Uterus (tissue), 4 donors: ENCODE data around the gene ACTL6B. TPM values are rescaled to one million over a fixed set of nuclear protein-coding genes. Genes with fewer than 3 reads are reported as not detected.

Experiments
- DNase-seq, 2 donors: peaks; one replicate each; pipeline ENCODE4 v3.0.0-alpha.2; 2019 to 2020
- H3K27ac ChIP-seq, 2 donors: fragments of 200-600 bp; sonication (generic); 1 replicate in 1 of 2; 2 replicates in 1 of 2; pipeline ENCODE4 v1.5.1; 2016 to 2018
- H3K27me3 ChIP-seq, 2 donors: fragments of 200-600 bp; sonication (generic); one replicate each; pipeline ENCODE4 v1.5.1; 2018 to 2019; ENCODE audit warnings: control low read depth in 1 of 2
- H3K36me3 ChIP-seq, 2 donors: fragments of 200-600 bp; sonication (generic); one replicate each; pipeline ENCODE4 v1.5.1; 2019; ENCODE audit warnings: control low read depth in 1 of 2
- H3K4me1 ChIP-seq, 2 donors: fragments of 200-600 bp; sonication (generic); one replicate each; pipeline ENCODE4 v1.5.1; 2018 to 2019; ENCODE audit warnings: control low read depth in 1 of 2
- H3K4me3 ChIP-seq, 2 donors: fragments of 200-600 bp; sonication (generic); 1 replicate in 1 of 2; 2 replicates in 1 of 2; pipeline ENCODE4 v1.5.1; 2018 to 2019; ENCODE audit warnings: mild to moderate bottlenecking in 1 of 2
- H3K9me3 ChIP-seq, 2 donors: fragments of 200-600 bp; sonication (generic); one replicate each; pipeline ENCODE4 v1.5.1; 2019; ENCODE audit warnings: control low read depth in 1 of 2
- POLR2A ChIP-seq, 2 donors: fragments of 450-650 bp; IDR thresholded peaks; one replicate each; pipeline ENCODE4 v1.6.1; 2016; ENCODE audit warnings: antibody characterized with exemption in 2 of 2, mild to moderate bottlenecking in 1 of 2, moderate library complexity in 1 of 2
- intact Hi-C: fragments of 100-400 bp; cut with DNase I; formaldehyde crosslinking; loops from one replicate; pipeline ENCODE4 v1.15.1; 2023; ENCODE audit warnings: low total_unique reads
- total RNA-seq, 4 donors: library from RNA; depleted of rRNA in 3 of 4; stranded (reverse); fragments of >200 nt in 3 of 4; gene quantifications; one replicate each; pipeline versions ENCODE4 v1.1.0 to v1.2.4, GENCODE V29; 2014 to 2023
- TF ChIP-seq, protein P1 (sequence below), 4 experiments: fragments of 200-600 bp in 2 of 4; fragments of 450-650 bp in 2 of 4; sonication (generic) in 2 of 4; IDR thresholded peaks; one replicate each; pipeline ENCODE4 v1.5.1; 2016 to 2019; ENCODE audit warnings: antibody characterized with exemption in 4 of 4, mild to moderate bottlenecking in 2 of 4, moderate library complexity in 1 of 4
- donor health status: DM: yes; HTN: yes; CAD: no.

Gene ACTL6B
- total RNA-seq, 4 donors from 2014 or later: not detected

DNA sequence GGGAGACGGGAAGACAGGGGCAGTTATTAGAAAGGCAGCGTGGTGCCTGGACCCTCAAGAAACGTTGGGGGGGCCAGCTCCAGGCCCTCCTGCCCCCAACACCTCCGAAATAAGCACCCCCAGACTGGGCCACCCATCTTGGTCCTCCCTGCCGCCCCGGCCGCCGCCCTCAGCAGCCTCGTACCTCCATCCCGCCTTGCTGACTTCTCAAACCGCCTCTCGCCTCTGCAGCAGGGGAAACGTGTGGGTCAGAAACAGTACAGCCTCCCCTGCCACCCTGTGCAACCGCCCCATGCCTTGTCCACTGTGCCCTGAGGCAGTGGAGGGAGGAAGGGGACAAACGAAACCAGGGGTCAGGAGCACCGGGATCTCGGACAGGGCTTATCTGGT lies 30.6 kb upstream of the ACTL6B start:
- Histone ChIP-seq H3K4me3 (no peak overlapping the region), H3K27me3 (no peaks in the 10 kb centered on the region), H3K36me3 (no peaks in the 10 kb centered on the region), H3K9me3 (no peaks in the 10 kb centered on the region), H3K27ac (peak overlapping the region; percentile 19 to 45), H3K4me1 (peaks cover 12 to 28% of the 10 kb centered on the region in 2 donors)
- TF ChIP-seq, protein P1, sequence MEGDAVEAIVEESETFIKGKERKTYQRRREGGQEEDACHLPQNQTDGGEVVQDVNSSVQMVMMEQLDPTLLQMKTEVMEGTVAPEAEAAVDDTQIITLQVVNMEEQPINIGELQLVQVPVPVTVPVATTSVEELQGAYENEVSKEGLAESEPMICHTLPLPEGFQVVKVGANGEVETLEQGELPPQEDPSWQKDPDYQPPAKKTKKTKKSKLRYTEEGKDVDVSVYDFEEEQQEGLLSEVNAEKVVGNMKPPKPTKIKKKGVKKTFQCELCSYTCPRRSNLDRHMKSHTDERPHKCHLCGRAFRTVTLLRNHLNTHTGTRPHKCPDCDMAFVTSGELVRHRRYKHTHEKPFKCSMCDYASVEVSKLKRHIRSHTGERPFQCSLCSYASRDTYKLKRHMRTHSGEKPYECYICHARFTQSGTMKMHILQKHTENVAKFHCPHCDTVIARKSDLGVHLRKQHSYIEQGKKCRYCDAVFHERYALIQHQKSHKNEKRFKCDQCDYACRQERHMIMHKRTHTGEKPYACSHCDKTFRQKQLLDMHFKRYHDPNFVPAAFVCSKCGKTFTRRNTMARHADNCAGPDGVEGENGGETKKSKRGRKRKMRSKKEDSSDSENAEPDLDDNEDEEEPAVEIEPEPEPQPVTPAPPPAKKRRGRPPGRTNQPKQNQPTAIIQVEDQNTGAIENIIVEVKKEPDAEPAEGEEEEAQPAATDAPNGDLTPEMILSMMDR (IDR thresholded peaks at IDR 0.05): no peak
- TF ChIP-seq POLR2A (IDR thresholded peaks at IDR 0.05): no peak
- DNase-seq: no peak
- intact Hi-C loops: loop anchor here (10.0 kb wide), 2 partner anchors 122 to 222 kb away; partner anchors contain the start of gene SPACDR

DNA sequence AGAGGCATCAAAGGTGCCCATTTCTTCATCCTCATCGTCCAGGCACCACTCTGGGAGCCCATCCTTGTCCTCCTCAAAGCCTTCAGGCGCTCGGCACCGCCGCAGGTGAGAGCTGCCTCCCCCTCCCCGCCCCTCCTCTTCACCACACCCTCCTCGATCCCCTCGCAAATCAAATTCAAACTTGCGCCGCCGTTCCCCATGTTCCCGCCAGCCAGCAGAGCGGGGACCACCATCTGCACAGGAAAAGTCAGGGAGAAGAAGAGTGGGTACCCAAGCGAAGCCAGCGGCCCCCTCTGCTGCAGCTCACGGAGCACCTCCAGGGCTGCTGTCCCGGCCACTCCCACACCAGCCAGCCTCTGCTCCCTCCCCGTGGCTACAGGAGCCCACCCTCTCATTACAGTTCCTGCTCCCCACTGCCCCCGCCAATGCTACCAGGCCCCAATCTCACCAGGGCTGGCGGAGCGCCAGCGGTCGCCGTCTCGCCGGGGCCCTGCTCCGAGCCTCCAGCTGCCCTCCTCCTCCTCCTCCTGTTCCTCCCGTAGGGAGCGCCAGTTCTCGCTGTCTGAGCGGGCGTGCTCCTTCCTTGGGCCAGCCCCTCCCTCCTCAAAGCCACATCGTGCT lies 30.1 kb upstream of the ACTL6B start:
- Histone ChIP-seq H3K4me1 (peaks cover 12 to 28% of the 10 kb centered on the region in 2 donors), H3K27me3 (no peaks in the 10 kb centered on the region), H3K9me3 (no peaks in the 10 kb centered on the region), H3K4me3 (no peak overlapping the region), H3K27ac (peak overlapping the region in 1 of 2 donors; percentile 45), H3K36me3 (no peaks in the 10 kb centered on the region)
- intact Hi-C loops: loop anchor here (10.0 kb wide), 2 partner anchors 122 to 222 kb away; partner anchors contain the start of gene SPACDR
- no peak for DNase-seq
- TF ChIP-seq, protein P1 (IDR thresholded peaks at IDR 0.05): no peak
- no peak for TF ChIP-seq POLR2A (IDR thresholded peaks at IDR 0.05)

DNA sequence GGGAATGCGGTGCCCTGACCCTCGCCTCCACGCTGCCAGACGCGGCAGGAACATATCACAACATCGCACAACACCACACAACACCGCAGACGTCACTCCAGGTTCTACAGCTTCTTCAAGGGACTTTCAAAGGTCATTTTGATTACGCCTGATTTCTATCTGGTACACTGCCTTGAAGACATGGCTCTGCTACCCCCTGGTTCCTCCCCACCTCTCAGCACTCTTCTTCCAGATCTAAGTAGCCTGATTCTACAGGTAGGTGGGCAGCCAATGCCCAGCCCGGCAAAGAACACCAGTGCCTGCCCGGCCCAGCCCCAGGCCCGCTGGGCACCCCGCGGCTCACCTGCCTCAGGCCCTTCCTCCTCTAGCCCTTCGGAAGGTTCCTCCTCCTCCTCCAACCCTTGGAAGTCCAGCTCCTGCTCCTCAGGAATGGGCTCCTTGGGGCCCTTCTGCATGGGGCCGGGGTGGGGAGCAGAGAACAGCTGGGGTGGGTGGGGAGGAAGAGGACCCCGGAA lies 29.4 kb upstream of the ACTL6B start:
- Histone ChIP-seq H3K4me1 (peaks cover 8 to 22% of the 10 kb centered on the region in 2 donors), H3K9me3 (no peaks in the 10 kb centered on the region), H3K36me3 (no peaks in the 10 kb centered on the region), H3K27ac (peak overlapping the region in 1 of 2 donors; percentile 45), H3K4me3 (no peak overlapping the region), H3K27me3 (no peaks in the 10 kb centered on the region)
- intact Hi-C loops: loop anchor here (10.0 kb wide), 2 partner anchors 121 to 221 kb away; partner anchors contain the start of gene SPACDR
- TF ChIP-seq POLR2A (IDR thresholded peaks at IDR 0.05): no peak
- TF ChIP-seq, protein P1 (IDR thresholded peaks at IDR 0.05): no peak
- DNase-seq: no peak

DNA sequence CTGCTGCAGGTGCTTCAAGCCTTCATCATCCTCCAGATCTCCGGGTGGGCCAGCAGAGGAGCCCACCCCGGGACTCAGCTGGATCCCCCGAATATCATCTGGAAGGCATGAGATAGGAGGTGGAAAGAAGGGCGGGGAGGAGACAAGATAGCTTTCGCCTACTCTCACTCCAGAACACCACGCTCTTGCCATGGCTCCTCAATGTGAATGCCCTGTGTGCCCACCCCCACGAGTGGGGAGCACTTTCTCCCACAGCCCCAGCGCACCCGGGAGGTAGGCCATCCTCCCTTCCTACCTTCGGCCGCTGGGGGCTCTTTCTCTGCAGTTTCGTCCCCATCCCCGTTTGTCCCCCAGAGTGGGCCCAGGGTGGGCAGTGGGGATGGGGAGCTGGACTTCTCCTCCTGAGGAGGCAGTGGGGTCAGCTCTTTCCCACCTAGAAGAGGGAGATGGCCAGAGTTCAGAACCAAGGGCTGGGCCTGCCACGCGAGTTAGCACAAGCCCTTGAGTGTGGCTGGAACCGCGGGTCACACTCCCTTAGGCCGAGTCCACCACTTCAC lies 28.9 kb upstream of the ACTL6B start:
- H3K4me1 ChIP-seq: peaks cover 8 to 19% of the 10 kb centered on the region in 2 donors
- no peak overlapping the region for H3K27ac ChIP-seq
- H3K27me3 ChIP-seq: no peaks in the 10 kb centered on the region
- no peak overlapping the region for H3K4me3 ChIP-seq
- intact Hi-C loops: loop anchor here (10.0 kb wide), 2 partner anchors 120 to 220 kb away; partner anchors contain the start of gene SPACDR
- DNase-seq: no peak
- no peak for TF ChIP-seq POLR2A (IDR thresholded peaks at IDR 0.05)
- TF ChIP-seq, protein P1 (IDR thresholded peaks at IDR 0.05): no peak
- H3K36me3 ChIP-seq: no peaks in the 10 kb centered on the region
- no peaks in the 10 kb centered on the region for H3K9me3 ChIP-seq

DNA sequence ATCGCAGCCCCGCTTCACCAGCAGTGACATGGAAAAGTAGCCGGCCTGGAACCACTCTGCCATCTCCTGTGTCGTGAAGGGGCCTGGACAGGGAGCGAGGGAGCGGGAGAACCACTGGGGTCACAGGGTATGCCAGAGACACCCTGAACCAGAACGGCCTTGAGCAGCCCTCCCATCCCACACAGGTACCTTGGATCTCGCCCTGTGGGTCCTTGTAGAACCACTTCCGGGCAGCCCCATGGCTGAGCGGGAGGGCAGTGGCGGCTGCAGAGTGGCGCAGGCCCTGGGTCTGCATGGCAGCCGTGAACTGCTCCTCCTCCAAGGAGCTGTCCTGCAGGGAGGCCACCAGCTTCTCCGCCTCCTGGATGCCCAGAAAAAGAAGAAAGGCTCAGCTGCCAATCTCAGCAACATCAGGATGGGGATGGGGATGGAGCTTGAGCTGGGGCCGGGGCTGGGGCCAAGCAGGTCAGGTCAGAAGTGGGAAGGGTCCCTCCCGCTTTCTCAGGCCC lies 28.3 kb upstream of the ACTL6B start:
- no peaks in the 10 kb centered on the region for H3K27me3 ChIP-seq
- intact Hi-C loops: loop anchor here (10.0 kb wide), 2 partner anchors 120 to 220 kb away; partner anchors contain the start of gene SPACDR
- no peak for DNase-seq
- H3K9me3 ChIP-seq: no peaks in the 10 kb centered on the region
- no peaks in the 10 kb centered on the region for H3K36me3 ChIP-seq
- H3K4me3 ChIP-seq: no peak overlapping the region
- TF ChIP-seq, protein P1 (IDR thresholded peaks at IDR 0.05): no peak
- TF ChIP-seq POLR2A (IDR thresholded peaks at IDR 0.05): no peak
- H3K27ac ChIP-seq: no peak overlapping the region
- H3K4me1 ChIP-seq: peaks cover 8 to 16% of the 10 kb centered on the region in 2 donors
